SU-DHL-6 (cell line): ENCODE results near the gene HINT2.

ENCODE experiments used
- CTCF ChIP-seq: fragments of 200-600 bp; sonication (generic); IDR thresholded peaks from one replicate; pipeline ENCODE4 v1.5.1; 2017; ENCODE audit warnings: antibody characterized with exemption, mild to moderate bottlenecking, low read length, moderate library complexity; ENCODE audit not compliant: insufficient read depth, poor library complexity, severe bottlenecking
- EZH2phosphoT487 ChIP-seq: fragments of 200-600 bp; sonication (generic), shearing (Covaris generic); conservative IDR thresholded peaks from 2 replicates; pipeline ENCODE4 v1.6.1; 2018; ENCODE audit warnings: mild to moderate bottlenecking, antibody characterized with exemption, low read length, moderate library complexity, mixed read lengths

GRCh38 chr9:35840881-35841644 is 26.2 kb upstream of the HINT2 start:
- no peak for TF ChIP-seq CTCF
- no peak for TF ChIP-seq EZH2phosphoT487
